ENCODE measurements around the gene HOMER3. TPM values are rescaled to one million over a fixed set of nuclear protein-coding genes. Genes with fewer than 3 reads are reported as not detected.
"Not testable (repeated sequence)": the region's sequence is repeated elsewhere in the genome, so short reads cannot be mapped to it uniquely, and the experiment has no call there.

HOMER3 gene
- total and polyA plus RNA-seq, 2 donors, result 20.7 to 28.4 TPM

GRCh38 chr19:18910010-18910409 is 31.0 kb downstream of the HOMER3 start:
- H3K27ac ChIP-seq (ENCODE audit: low read depth), result no peak overlapping the region
- WGBS, result 87% methylated on average over 10 of the region's 10 CpGs
- DNase-seq (ENCODE audit: extremely low spot score), result no peak
- no peak overlapping the region for H3K4me3 ChIP-seq (ENCODE audit: low read depth, low read length)
- no peaks in the 10 kb centered on the region for H3K4me1 ChIP-seq (ENCODE audit: insufficient read depth)
- H3K36me3 ChIP-seq (ENCODE audit: insufficient read depth), result no peaks in the 10 kb centered on the region

- H3K36me3 ChIP-seq (ENCODE audit: insufficient read depth), result no peaks in the 10 kb centered on the region
- 86% methylated on average over 17 of the region's 17 CpGs for WGBS
These were observed 31.9 kb downstream of the HOMER3 start for GRCh38 chr19:18908917-18909619.

DNA sequence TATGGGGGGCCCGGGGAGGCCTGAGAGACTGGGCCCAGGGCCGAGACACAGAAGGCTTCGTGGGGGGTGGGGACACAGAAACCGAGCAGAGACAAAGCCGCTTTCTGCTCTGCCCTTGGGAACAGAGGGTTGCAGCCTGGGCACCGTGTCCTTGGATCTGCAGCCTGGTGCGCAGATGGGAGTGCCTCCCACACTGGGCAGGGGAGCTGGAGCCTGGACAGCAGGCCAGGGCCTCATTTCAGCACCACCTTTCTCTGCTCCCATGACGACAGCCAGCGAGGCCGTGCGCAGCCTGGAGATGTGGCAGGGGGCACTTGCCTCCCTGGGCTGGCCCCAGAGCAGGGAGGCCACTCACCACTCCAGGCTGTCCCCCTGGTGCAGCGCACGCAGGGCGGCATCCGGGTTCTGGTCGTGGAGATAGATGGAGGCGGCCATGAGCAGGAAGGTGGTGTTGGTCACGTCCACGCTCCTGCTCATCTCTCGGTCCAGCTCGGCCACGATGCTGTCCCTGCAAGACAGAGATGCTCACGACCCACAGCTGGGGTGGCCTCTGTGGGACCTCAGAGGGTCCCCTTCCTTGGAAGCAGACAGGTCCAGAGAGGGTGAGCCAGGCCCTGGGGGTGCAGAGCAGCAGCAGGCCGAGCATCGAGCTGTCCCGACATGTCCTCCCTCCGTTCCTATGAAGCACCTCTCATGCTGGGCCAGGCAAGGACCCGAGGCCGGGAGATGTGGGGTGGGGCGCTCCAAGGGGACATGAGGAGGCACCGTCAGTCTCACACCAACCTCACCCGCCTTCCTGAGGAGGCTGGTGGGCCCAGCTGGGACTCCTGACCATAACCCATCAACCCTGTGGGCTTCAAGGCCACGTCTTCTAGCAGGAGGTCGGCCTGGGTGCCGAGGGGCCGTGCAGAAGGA is 34.2 kb downstream of the HOMER3 start:
- DNase-seq (ENCODE audit: extremely low spot score), result no peak
- H3K36me3 ChIP-seq (ENCODE audit: insufficient read depth), result no peaks in the 10 kb centered on the region

More at GRCh38 chr19:18908917-18909619, 31.9 kb downstream of the HOMER3 start:
- no peak for DNase-seq (ENCODE audit: extremely low spot score)
- Histone ChIP-seq H3K4me1 (ENCODE audit: insufficient read depth) (no peaks in the 10 kb centered on the region), H3K27ac (ENCODE audit: low read depth) (no peak overlapping the region), H3K4me3 (ENCODE audit: low read depth, low read length) (no peak overlapping the region)

DNA sequence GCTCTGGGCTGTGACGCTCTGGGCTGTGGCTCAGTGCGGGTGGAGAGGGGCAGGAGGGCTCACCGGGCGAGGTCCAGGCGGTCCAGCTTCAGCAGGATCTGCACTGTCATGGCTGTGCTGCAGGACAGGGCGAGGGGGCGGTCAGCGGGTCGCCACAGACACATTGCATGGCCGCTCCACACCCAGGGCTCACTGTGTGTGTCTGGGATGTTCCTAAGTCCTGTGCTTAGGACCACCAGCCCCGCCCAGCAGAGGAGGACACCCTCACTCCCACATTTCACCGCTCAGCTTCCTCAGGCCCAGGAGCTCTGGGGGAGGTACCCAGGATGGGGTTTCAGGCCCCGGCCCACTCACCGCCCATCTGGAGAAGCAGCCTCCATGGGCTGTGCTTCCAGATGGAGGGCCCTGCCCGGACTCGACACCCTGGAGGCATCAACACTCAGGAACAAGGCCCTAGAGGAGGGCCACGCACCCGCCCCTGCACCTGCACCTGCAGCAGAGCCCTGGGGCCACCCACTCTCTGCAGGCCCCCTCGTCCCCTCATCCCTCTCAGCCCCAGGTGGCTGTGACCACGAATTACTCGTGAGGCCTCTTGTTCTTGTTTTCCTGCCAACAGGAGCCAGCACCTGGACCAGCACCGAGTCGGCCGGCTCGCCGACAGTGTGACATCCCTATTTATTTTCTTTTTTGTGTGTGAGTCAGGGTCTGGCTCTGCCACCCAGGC is 35.3 kb downstream of the HOMER3 start:
- Histone ChIP-seq H3K36me3 (ENCODE audit: insufficient read depth) (no peaks in the 10 kb centered on the region), H3K4me1 (ENCODE audit: insufficient read depth) (no peaks in the 10 kb centered on the region), H3K4me3 (ENCODE audit: low read depth, low read length) (no peak overlapping the region), H3K27ac (ENCODE audit: low read depth) (no peak overlapping the region)
- DNase-seq (ENCODE audit: extremely low spot score), result no peak
- 91% methylated on average over 26 of the region's 26 CpGs for WGBS

More for the DNA sequence above, 34.2 kb downstream of the HOMER3 start:
- H3K4me1 ChIP-seq (ENCODE audit: insufficient read depth), result no peaks in the 10 kb centered on the region
- 92% methylated on average over 36 of the region's 36 CpGs for WGBS
- no peak overlapping the region for H3K27ac ChIP-seq (ENCODE audit: low read depth)
- no peak overlapping the region for H3K4me3 ChIP-seq (ENCODE audit: low read depth, low read length)

DNA sequence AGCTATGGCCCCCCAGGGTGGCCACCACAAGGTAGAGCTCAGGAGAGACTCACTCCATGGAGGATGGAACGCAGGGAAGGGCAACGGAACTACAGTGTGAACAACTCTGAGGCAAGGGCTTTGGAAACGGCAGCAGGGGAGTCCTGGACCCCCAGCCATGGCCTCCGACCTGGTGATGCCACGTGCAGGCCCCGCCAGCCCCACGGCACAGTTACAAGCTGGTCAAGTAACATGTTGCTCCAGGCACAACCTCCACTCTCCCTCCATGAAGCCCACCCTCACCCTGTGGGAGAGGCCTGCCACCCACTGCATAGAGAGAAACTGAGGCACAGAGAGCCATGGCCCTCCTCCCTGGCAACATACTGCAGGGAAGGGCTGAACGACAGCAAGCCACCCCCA is 36.0 kb downstream of the HOMER3 start:
- DNase-seq (ENCODE audit: extremely low spot score), result no peak
- peaks cover 2% of the 10 kb centered on the region for H3K36me3 ChIP-seq (ENCODE audit: insufficient read depth)
- WGBS, result 93% methylated on average over 8 of the region's 8 CpGs
- H3K4me1 ChIP-seq (ENCODE audit: insufficient read depth), result no peaks in the 10 kb centered on the region
- no peak overlapping the region for H3K27ac ChIP-seq (ENCODE audit: low read depth)
- no peak overlapping the region for H3K4me3 ChIP-seq (ENCODE audit: low read depth, low read length)

GRCh38 chr19:18904334-18905057 is 36.5 kb downstream of the HOMER3 start:
- no peak for DNase-seq (ENCODE audit: extremely low spot score)
- WGBS, result 92% methylated on average over 25 of the region's 25 CpGs
- Histone ChIP-seq H3K4me1 (ENCODE audit: insufficient read depth) (no peaks in the 10 kb centered on the region), H3K36me3 (ENCODE audit: insufficient read depth) (peaks cover 3% of the 10 kb centered on the region), H3K4me3 (ENCODE audit: low read depth, low read length) (no peak overlapping the region), H3K27ac (ENCODE audit: low read depth) (no peak overlapping the region)

DNA sequence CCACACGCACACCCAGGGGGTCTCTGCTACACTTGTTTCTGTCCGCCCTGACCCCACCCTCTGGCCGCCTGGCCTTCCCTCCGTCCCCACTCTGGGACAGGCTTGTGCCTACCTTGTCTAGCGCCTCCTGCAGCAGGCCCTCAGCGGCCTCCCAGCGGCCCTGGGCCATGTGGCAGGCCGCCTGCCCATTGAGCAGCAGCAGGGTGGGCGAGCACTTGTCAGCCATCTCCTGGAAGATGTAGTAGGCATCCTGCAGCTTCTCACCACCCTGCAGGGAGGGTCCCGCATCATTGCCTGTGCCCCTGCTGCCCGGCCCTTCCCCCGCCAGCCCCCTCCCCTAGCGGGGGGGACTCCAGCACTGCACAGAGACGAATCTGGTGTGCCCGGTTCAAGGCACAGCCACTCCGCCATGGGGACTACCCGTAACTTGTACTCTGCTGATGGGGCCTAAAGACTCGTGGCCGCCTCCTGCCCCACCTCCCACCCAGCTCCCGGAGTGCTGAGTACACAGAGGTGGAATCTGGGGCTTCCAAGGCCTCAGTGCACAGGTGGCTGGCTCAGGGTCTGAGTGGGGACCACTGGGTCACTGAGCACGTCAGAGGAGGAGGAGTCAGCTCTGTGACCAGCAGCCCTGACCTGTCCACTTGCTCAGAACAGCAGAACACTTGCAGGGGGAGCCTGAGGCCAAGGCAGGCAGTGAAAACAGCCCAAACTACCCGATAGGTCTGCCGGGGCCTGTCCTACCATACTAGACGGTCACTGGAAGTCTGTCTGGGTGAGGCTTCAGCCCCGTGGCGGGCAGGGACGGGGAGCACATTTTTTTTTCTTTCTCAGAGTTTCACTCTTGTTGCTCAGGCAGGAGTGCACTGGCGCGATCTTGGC is 37.6 kb downstream of the HOMER3 start:
- 89% methylated on average over 29 of the region's 29 CpGs for WGBS
- no peak for DNase-seq (ENCODE audit: extremely low spot score)
- Histone ChIP-seq H3K4me3 (ENCODE audit: low read depth, low read length) (no peak overlapping the region), H3K4me1 (ENCODE audit: insufficient read depth) (no peaks in the 10 kb centered on the region), H3K27ac (ENCODE audit: low read depth) (no peak overlapping the region), H3K36me3 (ENCODE audit: insufficient read depth) (peaks cover 3% of the 10 kb centered on the region)

DNA sequence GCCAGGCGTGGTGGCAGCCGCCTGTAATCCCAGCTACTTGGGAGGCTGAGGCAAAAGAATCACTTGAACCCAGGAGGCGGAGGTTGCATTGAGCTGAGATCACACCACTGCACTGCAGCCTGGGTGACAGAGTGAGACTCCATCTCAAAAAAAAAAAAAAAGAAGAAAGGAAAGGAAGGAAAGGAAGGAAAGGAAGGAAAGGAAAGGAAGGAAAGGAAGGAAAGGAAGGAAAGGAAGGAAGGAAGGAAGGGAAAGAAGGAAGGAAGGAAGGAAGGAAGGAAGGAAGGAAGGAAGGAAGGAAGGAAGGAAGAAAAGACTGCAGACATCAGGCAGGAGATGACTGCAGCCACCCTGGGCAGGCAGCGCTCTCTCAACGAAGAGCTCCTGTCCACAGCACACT is 38.5 kb downstream of the HOMER3 start:
- not testable (repeated sequence) for H3K27ac ChIP-seq (ENCODE audit: low read depth); H3K4me3 ChIP-seq (ENCODE audit: low read depth, low read length); DNase-seq (ENCODE audit: extremely low spot score); H3K36me3 ChIP-seq (ENCODE audit: insufficient read depth); H3K4me1 ChIP-seq (ENCODE audit: insufficient read depth)
- WGBS, result 96% methylated on average over 5 of the region's 5 CpGs

DNA sequence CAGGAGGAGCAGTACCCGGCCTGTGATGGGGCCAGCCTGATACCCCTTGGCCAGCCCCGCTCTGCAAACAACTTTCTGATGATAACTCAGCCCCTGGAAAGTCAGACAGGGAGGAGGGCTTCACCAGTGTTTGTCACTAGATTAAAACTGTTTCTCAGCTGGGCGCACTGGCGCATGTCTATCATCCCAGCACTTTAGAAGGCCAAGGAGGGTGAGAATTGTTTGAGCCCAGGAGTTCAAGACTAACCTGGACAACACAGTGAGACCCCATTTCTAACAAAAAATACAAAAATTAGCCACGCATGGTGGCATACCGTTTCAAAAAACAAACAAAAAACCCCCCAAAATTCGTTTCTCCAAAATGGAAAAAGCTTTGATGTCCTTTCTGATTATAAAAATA is 39.5 kb downstream of the HOMER3 start:
- Histone ChIP-seq H3K4me1 (ENCODE audit: insufficient read depth) (no peaks in the 10 kb centered on the region), H3K36me3 (ENCODE audit: insufficient read depth) (peaks cover 3% of the 10 kb centered on the region), H3K4me3 (ENCODE audit: low read depth, low read length) (no peak overlapping the region), H3K27ac (ENCODE audit: low read depth) (no peak overlapping the region)
- 85% methylated on average over 7 of the region's 7 CpGs for WGBS
- DNase-seq (ENCODE audit: extremely low spot score), result no peak

DNA sequence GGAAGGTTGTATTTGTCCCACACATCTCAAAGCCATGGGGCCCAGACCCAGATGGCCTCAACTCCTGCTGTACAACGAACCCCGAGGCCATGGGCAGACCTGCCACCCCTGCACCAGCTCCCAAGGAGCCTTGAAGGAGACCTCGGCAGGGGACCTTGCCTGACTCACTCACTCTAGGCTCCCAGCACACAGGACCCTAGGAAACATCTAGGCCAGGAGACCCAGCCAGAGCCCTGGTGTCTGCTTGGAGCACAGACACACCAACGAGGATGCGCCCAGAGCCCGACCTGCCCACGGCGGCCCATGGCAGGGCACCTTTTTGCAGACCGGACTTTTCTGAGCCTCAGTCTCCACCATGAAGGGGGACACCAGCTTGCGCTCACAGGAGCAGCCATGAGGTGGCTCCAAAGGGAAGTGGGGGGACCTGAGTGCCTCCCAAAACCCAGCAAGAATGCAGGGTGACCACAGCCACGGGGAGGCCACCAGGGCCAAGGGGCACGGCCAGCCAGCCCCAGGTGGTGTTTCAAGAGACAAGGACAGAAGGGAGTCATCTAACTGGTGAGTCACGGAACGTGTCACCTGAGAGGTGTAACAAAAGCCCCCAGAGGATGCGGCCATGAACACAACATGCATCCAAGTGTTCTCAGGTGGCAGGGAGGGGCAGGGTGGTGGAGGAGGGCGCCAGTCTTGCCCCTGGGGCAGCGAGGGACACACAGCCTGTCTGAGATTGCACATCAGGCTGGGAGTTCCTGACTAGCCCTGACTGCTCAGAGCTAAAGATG is 40.1 kb downstream of the HOMER3 start:
- H3K36me3 ChIP-seq (ENCODE audit: insufficient read depth), result peaks cover 3% of the 10 kb centered on the region
- no peaks in the 10 kb centered on the region for H3K4me1 ChIP-seq (ENCODE audit: insufficient read depth)
- 90% methylated on average over 17 of the region's 17 CpGs for WGBS
- no peak overlapping the region for H3K27ac ChIP-seq (ENCODE audit: low read depth)
- DNase-seq (ENCODE audit: extremely low spot score), result no peak
- no peak overlapping the region for H3K4me3 ChIP-seq (ENCODE audit: low read depth, low read length)

DNA sequence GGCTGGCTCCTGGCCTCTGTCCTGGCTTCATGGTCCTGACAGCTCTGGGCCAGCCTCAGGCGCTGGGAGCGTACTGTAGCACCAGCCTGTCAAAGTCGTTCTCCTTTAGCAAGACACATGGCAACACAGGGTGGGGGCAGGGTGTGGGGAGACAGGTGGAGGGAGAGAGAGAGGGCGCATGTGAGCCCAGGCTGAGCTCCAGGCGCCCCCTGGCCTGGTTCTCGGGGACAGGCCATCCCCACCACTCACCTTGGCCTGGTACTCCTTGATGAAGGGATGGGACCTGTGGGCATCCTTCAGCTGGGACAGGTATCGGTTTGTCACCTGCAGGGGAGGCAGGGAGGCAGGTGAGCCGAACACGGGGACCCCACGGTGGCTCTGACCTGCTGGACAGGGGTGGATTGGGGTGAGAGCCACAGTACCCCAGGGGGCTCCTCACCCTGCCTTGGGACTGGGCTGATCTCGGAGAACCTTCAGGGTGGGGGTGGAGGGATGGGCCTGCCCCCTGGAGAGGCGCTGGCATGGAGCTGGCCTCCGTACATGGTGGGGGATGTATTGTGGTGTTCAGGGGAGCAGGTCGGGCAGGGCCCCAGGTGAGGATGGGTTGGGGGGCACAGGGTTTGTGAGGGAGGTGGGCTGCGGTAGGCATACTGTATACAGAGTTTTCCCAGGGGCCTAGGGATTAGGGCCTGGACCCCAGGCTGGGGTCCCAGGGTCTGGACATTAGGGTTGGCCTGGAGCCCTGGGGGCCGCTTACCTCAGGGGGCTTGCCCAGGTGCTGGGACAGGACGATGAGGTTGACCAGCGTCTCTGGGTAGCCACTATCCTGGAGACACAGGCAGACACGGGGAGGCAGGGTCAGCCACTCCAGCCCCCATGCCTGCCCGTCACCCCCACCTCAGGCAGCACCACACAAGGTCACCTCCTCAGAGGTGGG is 41.1 kb downstream of the HOMER3 start:
- H3K36me3 ChIP-seq (ENCODE audit: insufficient read depth), result peaks cover 3% of the 10 kb centered on the region
- no peak overlapping the region for H3K27ac ChIP-seq (ENCODE audit: low read depth)
- WGBS, result 87% methylated on average over 20 of the region's 20 CpGs
- H3K4me1 ChIP-seq (ENCODE audit: insufficient read depth), result peaks cover 5% of the 10 kb centered on the region
- H3K4me3 ChIP-seq (ENCODE audit: low read depth, low read length), result no peak overlapping the region
- no peak for DNase-seq (ENCODE audit: extremely low spot score)

Measured in urinary bladder (tissue), 4 donors.